HFFc6 (cell line): ENCODE data around the gene CNIH3. TPM values are rescaled to one million over a fixed set of nuclear protein-coding genes. Genes with fewer than 3 reads are reported as not detected.
A peak's percentile ranks its signal among the peaks of the same experiment; 100 is the strongest.

Experiments used
- DNase-seq: peaks from one replicate; pipeline ENCODE4 v3.0.0-alpha.2; 2018
- H3K27ac Mint-ChIP-seq: 2 replicates; pipeline ENCODE4 v1.8.0; 2020; ENCODE audit warnings: mild to moderate bottlenecking, mixed read lengths
- H3K27me3 Mint-ChIP-seq: 2 replicates; pipeline ENCODE4 v1.8.0; 2021; ENCODE audit warnings: mild to moderate bottlenecking, moderate library complexity, mixed read lengths; ENCODE audit not compliant: insufficient read depth
- H3K36me3 Mint-ChIP-seq: 2 replicates; pipeline ENCODE4 v1.8.0; 2021; ENCODE audit warnings: low read depth, mixed read lengths
- H3K4me1 Mint-ChIP-seq: 2 replicates; pipeline ENCODE4 v1.8.0; 2020; ENCODE audit warnings: low read depth, mixed read lengths
- H3K4me3 Mint-ChIP-seq: 2 replicates; pipeline ENCODE4 v1.8.0; 2020; ENCODE audit warnings: mild to moderate bottlenecking, moderate library complexity, mixed read lengths
- H3K9me3 Mint-ChIP-seq: 2 replicates; pipeline ENCODE4 v1.8.0; 2020; ENCODE audit warnings: mild to moderate bottlenecking, mixed read lengths
- total RNA-seq, 6 experiments: library from RNA; stranded (reverse); fragmentation: NEBNext Ultra II Directional; extraction: Animal tissue kit (Norgen Biotek cat#: 25700); gene quantifications; 2 replicates in 1 of 6; 3 replicates in 5 of 6; pipeline ENCODE4 v1.2.3, GENCODE V29; 2021
- TF ChIP-seq, protein P1 (sequence below): fragments of 200-600 bp; sonication (generic); IDR thresholded peaks from 2 replicates; pipeline ENCODE4 v1.5.0; 2021; ENCODE audit warnings: antibody characterized with exemption, mild to moderate bottlenecking

Gene CNIH3
- total RNA-seq, 6 experiments from 2014 or later = 18.6 to 32.3 (median 30.5) TPM

DNA sequence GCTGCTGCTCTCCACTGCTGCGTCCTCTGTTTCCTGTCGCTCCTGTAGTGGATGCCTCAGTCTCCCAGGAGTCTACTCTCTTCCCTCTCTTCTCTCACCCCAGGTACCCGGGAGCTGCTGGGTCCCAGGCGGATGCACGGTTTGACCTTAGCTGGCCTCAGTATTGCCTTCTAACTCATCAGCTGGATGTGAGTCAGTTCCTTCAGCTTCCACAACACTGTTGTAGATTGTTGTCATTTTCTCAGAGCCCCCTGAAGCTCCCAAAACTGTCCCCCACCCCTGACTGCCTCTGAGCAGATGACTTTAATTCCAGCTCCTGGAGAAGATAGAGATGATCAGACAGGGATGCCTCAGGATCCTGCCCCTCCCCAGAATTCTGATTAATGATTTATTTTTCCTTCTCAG is 7.2 kb downstream of the CNIH3 start:
- no peaks in the 10 kb centered on the region; the same call in 1 of the 2 replicates for H3K27me3 Mint-ChIP-seq
- TF ChIP-seq, protein P1, sequence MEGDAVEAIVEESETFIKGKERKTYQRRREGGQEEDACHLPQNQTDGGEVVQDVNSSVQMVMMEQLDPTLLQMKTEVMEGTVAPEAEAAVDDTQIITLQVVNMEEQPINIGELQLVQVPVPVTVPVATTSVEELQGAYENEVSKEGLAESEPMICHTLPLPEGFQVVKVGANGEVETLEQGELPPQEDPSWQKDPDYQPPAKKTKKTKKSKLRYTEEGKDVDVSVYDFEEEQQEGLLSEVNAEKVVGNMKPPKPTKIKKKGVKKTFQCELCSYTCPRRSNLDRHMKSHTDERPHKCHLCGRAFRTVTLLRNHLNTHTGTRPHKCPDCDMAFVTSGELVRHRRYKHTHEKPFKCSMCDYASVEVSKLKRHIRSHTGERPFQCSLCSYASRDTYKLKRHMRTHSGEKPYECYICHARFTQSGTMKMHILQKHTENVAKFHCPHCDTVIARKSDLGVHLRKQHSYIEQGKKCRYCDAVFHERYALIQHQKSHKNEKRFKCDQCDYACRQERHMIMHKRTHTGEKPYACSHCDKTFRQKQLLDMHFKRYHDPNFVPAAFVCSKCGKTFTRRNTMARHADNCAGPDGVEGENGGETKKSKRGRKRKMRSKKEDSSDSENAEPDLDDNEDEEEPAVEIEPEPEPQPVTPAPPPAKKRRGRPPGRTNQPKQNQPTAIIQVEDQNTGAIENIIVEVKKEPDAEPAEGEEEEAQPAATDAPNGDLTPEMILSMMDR = no peak
- peak overlapping the region; percentile 72 for H3K4me3 Mint-ChIP-seq
- H3K27ac Mint-ChIP-seq = peak overlapping the region; percentile 97
- peak; percentile 61 for DNase-seq
- H3K36me3 Mint-ChIP-seq = peaks cover 68% of the 10 kb centered on the region
- H3K4me1 Mint-ChIP-seq = peaks cover 90% of the 10 kb centered on the region
- peaks cover 6% of the 10 kb centered on the region; the same call in 1 of the 2 replicates for H3K9me3 Mint-ChIP-seq

DNA sequence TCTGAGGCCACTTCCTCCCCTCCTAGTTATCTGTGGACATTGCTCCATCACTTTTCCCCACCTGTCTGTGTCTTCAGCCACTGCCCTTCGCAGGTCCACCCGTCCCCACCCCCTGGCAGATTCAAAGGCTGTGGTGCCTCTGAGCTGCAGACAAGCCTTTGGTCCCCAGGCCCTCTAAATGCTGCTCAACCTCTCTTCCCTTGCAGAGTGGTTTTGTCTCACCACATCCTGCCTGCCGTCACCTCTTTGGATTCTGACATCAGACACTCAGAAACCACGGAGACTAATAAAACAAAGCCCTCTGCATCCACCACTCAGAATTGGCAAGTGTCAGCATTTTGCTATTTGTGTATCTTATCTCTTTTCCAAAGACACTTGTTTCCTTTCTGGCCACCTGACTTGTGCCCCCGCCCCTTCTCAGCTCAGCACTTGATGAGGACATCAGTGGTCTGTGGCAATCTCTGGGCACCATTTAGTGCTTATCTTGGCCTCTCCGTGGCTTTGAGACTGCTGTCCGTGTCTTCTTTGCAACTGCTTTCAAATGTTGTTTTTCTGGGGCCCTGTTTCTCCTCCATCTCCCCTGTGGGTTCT is 7.7 kb downstream of the CNIH3 start:
- peaks cover 6% of the 10 kb centered on the region; the same call in 1 of the 2 replicates for H3K9me3 Mint-ChIP-seq
- peak overlapping the region; percentile 72 for H3K4me3 Mint-ChIP-seq
- H3K4me1 Mint-ChIP-seq = peaks cover 89% of the 10 kb centered on the region
- no peaks in the 10 kb centered on the region; the same call in 1 of the 2 replicates for H3K27me3 Mint-ChIP-seq
- TF ChIP-seq, protein P1 = no peak
- H3K27ac Mint-ChIP-seq = peak overlapping the region; percentile 97
- H3K36me3 Mint-ChIP-seq = peaks cover 66% of the 10 kb centered on the region
- DNase-seq = peak; percentile 96

- Mint-ChIP-seq H3K4me3 (peak overlapping the region; percentile 72), H3K9me3 (peaks cover 6% of the 10 kb centered on the region; the same call in 1 of the 2 replicates), H3K4me1 (peaks cover 87% of the 10 kb centered on the region), H3K27me3 (no peaks in the 10 kb centered on the region; the same call in 1 of the 2 replicates), H3K36me3 (peaks cover 65% of the 10 kb centered on the region), H3K27ac (peak overlapping the region; percentile 97)
- no peak for DNase-seq
- TF ChIP-seq, protein P1 = no peak
Observed at GRCh38 chr1:224624432-224624831, 8.3 kb downstream of the CNIH3 start.

GRCh38 chr1:224626042-224626441 is 9.9 kb downstream of the CNIH3 start:
- Mint-ChIP-seq H3K36me3 (peaks cover 63% of the 10 kb centered on the region), H3K9me3 (peaks cover 6% of the 10 kb centered on the region; the same call in 1 of the 2 replicates), H3K4me1 (peaks cover 88% of the 10 kb centered on the region), H3K4me3 (peak overlapping the region; percentile 42), H3K27me3 (no peaks in the 10 kb centered on the region; the same call in 1 of the 2 replicates), H3K27ac (peak overlapping the region; percentile 97)
- DNase-seq = peak; percentile 83
- TF ChIP-seq, protein P1 = no peak

DNA sequence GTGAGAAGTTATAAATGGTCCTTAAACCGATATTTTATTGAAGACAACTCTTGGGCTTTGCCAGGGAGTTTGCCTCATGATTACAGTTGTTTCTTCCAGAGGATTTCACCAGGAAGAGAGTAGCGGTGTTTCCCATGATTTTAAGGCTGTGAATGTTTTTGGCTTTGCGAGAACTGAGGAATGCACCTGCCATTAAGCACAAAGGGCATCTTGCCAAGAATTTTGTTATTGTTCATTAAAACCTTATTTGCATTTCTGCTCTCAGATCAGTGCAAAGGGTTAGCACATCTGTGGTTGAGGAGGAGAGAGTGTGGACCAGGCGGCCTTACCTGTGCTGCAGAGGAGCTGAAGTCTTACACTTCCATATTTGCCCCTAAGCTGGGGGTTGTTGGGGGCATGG is 13.8 kb downstream of the CNIH3 start:
- DNase-seq = no peak
- Mint-ChIP-seq H3K9me3 (no peaks in the 10 kb centered on the region), H3K27ac (peak overlapping the region; percentile 77), H3K36me3 (peaks cover 64% of the 10 kb centered on the region), H3K27me3 (peaks cover 2% of the 10 kb centered on the region), H3K4me1 (peaks cover 88% of the 10 kb centered on the region), H3K4me3 (no peak overlapping the region)
- TF ChIP-seq, protein P1 = no peak
